Measurements from ENCODE around the gene PRDM12.
A peak's percentile ranks its signal among the peaks of the same experiment; 100 is the strongest.
"Not testable (repeated sequence)": the region's sequence is repeated elsewhere in the genome, so short reads cannot be mapped to it uniquely, and the experiment has no call there.

The PRDM12 gene

GRCh38 chr9:130665029-130665430, 636 bp downstream of the PRDM12 start:
- no peak for DNase-seq (ENCODE audit: low read depth in 2 of 2)

- no peak for DNase-seq (ENCODE audit: low read depth in 2 of 2)
These were observed 1.3 kb downstream of the PRDM12 start for GRCh38 chr9:130665431-130666392.

GRCh38 chr9:130666393-130667119, 2.2 kb downstream of the PRDM12 start:
- no peak for DNase-seq (ENCODE audit: low read depth in 2 of 2)

- no peak for DNase-seq (ENCODE audit: low read depth in 2 of 2)
These were observed 2.7 kb downstream of the PRDM12 start for GRCh38 chr9:130667120-130667435.

- DNase-seq (ENCODE audit: low read depth in 2 of 2), result no peak
These were observed 3.8 kb downstream of the PRDM12 start for GRCh38 chr9:130668196-130668595.

GRCh38 chr9:130668659-130669058, 4.3 kb downstream of the PRDM12 start:
- DNase-seq (ENCODE audit: low read depth in 2 of 2), result no peak

GRCh38 chr9:130669965-130670364, 5.6 kb downstream of the PRDM12 start:
- no peak for DNase-seq (ENCODE audit: low read depth in 2 of 2)

- no peak for DNase-seq (ENCODE audit: low read depth in 2 of 2)
These were observed 6.2 kb downstream of the PRDM12 start for GRCh38 chr9:130670644-130671043.

- no peak for DNase-seq (ENCODE audit: low read depth in 2 of 2)
These were observed 8.1 kb downstream of the PRDM12 start for GRCh38 chr9:130672466-130672865.

- no peak for DNase-seq (ENCODE audit: low read depth in 2 of 2)
These were observed 8.7 kb downstream of the PRDM12 start for GRCh38 chr9:130672933-130673615.

- DNase-seq (ENCODE audit: low read depth in 2 of 2), result no peak
These were observed 11.0 kb downstream of the PRDM12 start for GRCh38 chr9:130675396-130675795.

GRCh38 chr9:130677252-130677651, 12.9 kb downstream of the PRDM12 start:
- DNase-seq (ENCODE audit: low read depth in 2 of 2), result no peak

- peak; percentile 46 to 66 for DNase-seq (ENCODE audit: low read depth in 2 of 2)
These were observed 16.7 kb downstream of the PRDM12 start for GRCh38 chr9:130680836-130681768.

GRCh38 chr9:130681769-130682420, 17.5 kb downstream of the PRDM12 start:
- no peak for DNase-seq (ENCODE audit: low read depth in 2 of 2)

GRCh38 chr9:130682421-130683121, 18.2 kb downstream of the PRDM12 start:
- peak in 1 of 2 donors; percentile 50 for DNase-seq (ENCODE audit: low read depth in 2 of 2)

GRCh38 chr9:130685104-130685503, 20.7 kb downstream of the PRDM12 start:
- no peak for DNase-seq (ENCODE audit: low read depth in 2 of 2)

- DNase-seq (ENCODE audit: low read depth in 2 of 2), result not testable (repeated sequence)
These were observed 21.6 kb downstream of the PRDM12 start for GRCh38 chr9:130685945-130686344.

GRCh38 chr9:130687615-130688014, 23.2 kb downstream of the PRDM12 start:
- DNase-seq (ENCODE audit: low read depth in 2 of 2), result no peak

- no peak for DNase-seq (ENCODE audit: low read depth in 2 of 2)
These were observed 23.7 kb downstream of the PRDM12 start for GRCh38 chr9:130688072-130688471.

- no peak for DNase-seq (ENCODE audit: low read depth in 2 of 2)
These were observed 25.2 kb downstream of the PRDM12 start for GRCh38 chr9:130689572-130689936.

Data from stimulated activated CD4-positive, alpha-beta T cell treated with anti-CD3 and anti-CD28 coated beads, Interleukin-4, amount 100 ng/mL, for 48 hours (primary cell).